ENCODE results near the gene ANO9.
"Not testable (repeated sequence)": the region's sequence is repeated elsewhere in the genome, so short reads cannot be mapped to it uniquely, and the experiment has no call there.

Gene ANO9

DNA sequence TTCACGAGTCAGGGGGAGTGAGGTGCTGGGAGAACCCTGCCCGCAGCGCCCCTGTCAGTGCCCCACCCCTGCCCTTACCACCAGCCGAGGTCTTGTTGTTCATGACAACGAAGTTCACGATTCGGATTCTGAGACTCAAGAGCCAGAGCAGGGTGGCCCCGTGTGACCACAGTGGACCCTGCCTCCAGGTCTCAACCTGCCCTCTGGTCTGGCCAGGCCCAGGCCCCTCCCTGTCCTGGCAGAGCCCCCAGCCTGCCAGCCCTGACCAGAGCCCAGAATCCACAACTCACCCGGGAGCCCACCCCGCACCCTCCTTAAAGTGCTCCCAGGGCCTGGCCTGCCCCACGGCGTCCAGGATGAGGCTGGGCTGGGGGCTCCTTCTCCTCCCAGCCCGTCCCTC, 9.9 kb downstream of the ANO9 start:
- DNase-seq, result no peak
- Histone ChIP-seq H3K4me3 (ENCODE audit: low read depth, low read length) (no peak overlapping the region), H3K9me3 (ENCODE audit: severe bottlenecking) (no peaks in the 10 kb centered on the region), H3K27me3 (ENCODE audit: insufficient read depth, low read depth, severe bottlenecking) (no peaks in the 10 kb centered on the region), H3K36me3 (no peaks in the 10 kb centered on the region), H3K27ac (no peak overlapping the region)
- TF ChIP-seq, protein P1, sequence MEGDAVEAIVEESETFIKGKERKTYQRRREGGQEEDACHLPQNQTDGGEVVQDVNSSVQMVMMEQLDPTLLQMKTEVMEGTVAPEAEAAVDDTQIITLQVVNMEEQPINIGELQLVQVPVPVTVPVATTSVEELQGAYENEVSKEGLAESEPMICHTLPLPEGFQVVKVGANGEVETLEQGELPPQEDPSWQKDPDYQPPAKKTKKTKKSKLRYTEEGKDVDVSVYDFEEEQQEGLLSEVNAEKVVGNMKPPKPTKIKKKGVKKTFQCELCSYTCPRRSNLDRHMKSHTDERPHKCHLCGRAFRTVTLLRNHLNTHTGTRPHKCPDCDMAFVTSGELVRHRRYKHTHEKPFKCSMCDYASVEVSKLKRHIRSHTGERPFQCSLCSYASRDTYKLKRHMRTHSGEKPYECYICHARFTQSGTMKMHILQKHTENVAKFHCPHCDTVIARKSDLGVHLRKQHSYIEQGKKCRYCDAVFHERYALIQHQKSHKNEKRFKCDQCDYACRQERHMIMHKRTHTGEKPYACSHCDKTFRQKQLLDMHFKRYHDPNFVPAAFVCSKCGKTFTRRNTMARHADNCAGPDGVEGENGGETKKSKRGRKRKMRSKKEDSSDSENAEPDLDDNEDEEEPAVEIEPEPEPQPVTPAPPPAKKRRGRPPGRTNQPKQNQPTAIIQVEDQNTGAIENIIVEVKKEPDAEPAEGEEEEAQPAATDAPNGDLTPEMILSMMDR (IDR thresholded peaks at IDR 0.05; ENCODE audit: low read depth, low read length), result no peak

DNA sequence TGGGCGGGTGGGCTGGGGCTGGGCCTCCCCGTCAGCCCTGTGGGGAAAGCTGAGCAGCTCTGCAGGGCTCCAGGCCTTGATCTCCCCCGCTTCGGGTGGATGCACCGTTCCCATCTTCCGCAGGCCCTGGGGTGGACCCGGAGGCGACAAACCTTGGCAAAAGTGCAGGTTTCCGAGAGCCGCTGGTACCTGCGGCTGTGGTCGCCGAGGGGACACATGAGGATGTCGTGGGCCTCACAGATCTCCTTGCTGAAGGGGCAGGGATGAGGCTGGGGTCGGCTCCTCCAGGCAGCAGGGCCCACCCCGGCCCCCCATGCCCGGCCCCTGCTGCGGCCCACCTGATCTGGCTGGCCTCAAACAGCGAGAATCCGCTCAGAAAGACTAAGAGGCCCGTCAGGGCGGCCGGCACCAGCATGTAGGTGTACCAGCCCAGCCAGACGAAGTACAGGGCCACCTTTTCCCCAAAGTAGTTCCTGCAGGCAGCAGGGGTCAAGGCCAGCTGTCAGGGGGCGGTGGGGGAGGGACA, 11.8 kb downstream of the ANO9 start:
- Histone ChIP-seq H3K27me3 (ENCODE audit: insufficient read depth, low read depth, severe bottlenecking) (no peaks in the 10 kb centered on the region), H3K4me3 (ENCODE audit: low read depth, low read length) (no peak overlapping the region), H3K36me3 (no peaks in the 10 kb centered on the region), H3K27ac (no peak overlapping the region), H3K9me3 (ENCODE audit: severe bottlenecking) (no peaks in the 10 kb centered on the region)
- TF ChIP-seq, protein P1 (IDR thresholded peaks at IDR 0.05; ENCODE audit: low read depth, low read length), result no peak
- no peak for DNase-seq

DNA sequence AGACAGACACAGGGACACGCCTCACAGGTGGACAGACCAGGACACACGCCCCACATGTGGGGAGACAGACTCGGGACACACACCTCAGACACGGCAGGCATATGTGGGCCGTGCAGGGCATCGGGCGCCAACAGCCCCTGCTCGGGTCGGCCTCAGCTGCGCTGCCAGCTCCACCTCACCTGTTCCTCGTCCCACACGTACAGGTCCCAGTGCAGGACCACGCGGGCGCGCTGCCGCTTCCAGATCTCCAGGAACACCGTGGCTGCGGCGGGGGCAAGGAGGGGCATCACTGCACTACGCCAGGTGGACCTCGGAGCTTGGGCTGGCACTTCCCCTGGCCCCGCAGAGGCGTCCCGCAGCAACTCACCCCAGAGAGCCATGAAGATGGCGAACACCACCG, 12.4 kb downstream of the ANO9 start:
- DNase-seq, result no peak
- TF ChIP-seq, protein P1 (IDR thresholded peaks at IDR 0.05; ENCODE audit: low read depth, low read length), result no peak
- H3K9me3 ChIP-seq (ENCODE audit: severe bottlenecking), result no peaks in the 10 kb centered on the region

DNA sequence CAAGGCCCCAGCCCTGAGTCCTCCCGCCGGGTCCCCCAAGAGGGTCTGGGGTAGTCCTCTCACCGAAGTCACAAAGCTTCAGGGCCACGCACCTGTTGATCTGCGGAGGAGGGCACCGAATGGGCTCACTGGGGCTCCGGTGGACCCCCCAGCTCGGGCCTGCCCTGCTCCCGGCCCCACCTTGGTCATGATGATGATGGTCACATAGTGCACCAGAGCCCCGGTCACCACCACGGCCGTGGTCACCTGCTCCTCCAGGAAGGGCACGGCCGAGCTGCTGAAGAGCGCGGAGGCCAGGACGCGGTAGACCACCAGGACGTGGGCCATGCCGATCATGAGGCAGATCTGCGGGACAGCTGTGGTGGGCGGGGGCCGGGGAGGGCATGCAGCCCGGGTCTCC, 13.5 kb downstream of the ANO9 start:
- no peak overlapping the region for H3K4me3 ChIP-seq (ENCODE audit: low read depth, low read length)
- no peak for DNase-seq
- no peaks in the 10 kb centered on the region for H3K9me3 ChIP-seq (ENCODE audit: severe bottlenecking)
- no peaks in the 10 kb centered on the region for H3K27me3 ChIP-seq (ENCODE audit: insufficient read depth, low read depth, severe bottlenecking)
- no peaks in the 10 kb centered on the region for H3K36me3 ChIP-seq
- no peak overlapping the region for H3K27ac ChIP-seq
- TF ChIP-seq, protein P1 (IDR thresholded peaks at IDR 0.05; ENCODE audit: low read depth, low read length), result no peak

More for the DNA sequence above, 12.4 kb downstream of the ANO9 start:
- Histone ChIP-seq H3K36me3 (no peaks in the 10 kb centered on the region), H3K4me3 (ENCODE audit: low read depth, low read length) (no peak overlapping the region), H3K27me3 (ENCODE audit: insufficient read depth, low read depth, severe bottlenecking) (no peaks in the 10 kb centered on the region), H3K27ac (no peak overlapping the region)

DNA sequence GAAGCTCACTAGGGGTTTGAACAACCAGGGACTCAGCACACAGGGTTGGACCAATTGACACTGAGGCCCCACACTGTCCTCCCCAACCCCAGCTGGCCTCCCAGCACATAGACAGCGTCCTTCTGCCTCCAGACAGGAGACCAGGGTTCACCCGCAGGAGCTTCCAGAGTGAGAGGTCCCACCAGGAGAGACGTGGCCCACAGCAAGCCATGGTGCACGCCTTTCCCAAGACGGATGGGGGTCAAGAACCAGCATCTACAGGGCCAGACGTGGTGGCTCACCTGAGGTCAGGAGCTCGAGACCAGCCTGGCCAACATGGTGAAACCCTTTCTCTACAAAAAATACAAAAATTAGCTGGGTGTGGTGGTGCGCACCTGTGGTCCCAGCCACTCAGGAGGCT, 15.0 kb downstream of the ANO9 start:
- Histone ChIP-seq H3K36me3 (no peaks in the 10 kb centered on the region), H3K4me3 (ENCODE audit: low read depth, low read length) (no peak overlapping the region), H3K9me3 (ENCODE audit: severe bottlenecking) (no peaks in the 10 kb centered on the region), H3K27ac (no peak overlapping the region), H3K27me3 (ENCODE audit: insufficient read depth, low read depth, severe bottlenecking) (no peaks in the 10 kb centered on the region)
- TF ChIP-seq, protein P1 (IDR thresholded peaks at IDR 0.05; ENCODE audit: low read depth, low read length), result no peak
- DNase-seq, result no peak

DNA sequence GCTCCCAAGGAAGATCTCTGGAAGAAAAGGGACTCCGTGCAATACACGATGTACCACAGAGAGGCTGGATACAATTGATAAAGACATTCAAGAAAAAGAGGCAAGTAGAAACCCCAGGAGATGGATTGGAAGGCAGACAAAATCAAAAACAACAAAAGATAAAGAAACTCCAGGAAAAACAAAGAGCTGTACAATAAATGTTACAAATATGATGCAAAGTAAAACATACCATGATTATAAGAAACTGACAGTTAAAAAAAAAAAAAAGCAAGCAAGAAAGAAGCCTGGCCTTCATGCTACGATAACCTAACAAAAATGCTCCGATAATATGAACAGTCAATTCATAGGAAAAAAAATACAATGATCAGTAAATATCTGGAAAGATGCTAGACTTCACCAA, 16.5 kb downstream of the ANO9 start:
- DNase-seq, result no peak
- Histone ChIP-seq H3K36me3 (no peaks in the 10 kb centered on the region), H3K9me3 (ENCODE audit: severe bottlenecking) (peaks cover 2% of the 10 kb centered on the region), H3K4me3 (ENCODE audit: low read depth, low read length) (no peak overlapping the region), H3K27me3 (ENCODE audit: insufficient read depth, low read depth, severe bottlenecking) (no peaks in the 10 kb centered on the region), H3K27ac (no peak overlapping the region)
- TF ChIP-seq, protein P1 (IDR thresholded peaks at IDR 0.05; ENCODE audit: low read depth, low read length), result no peak

DNA sequence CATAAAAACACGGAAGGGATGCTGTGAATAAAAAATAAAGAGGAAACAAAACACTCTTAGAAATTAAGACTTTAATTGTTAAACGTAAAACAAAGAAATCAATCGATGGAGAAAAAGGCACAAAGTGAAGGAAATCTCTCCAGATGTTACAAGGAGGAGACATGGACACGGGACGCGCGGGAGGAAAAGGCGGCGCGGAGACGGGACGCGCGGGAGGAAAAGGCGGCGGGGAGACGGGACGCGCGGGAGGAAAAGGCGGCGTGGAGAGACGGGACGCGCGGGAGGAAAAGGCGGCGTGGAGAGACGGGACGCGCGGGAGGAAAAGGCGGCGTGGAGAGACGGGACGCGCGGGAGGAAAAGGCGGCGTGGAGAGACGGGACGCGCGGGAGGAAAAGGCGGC, 17.0 kb downstream of the ANO9 start:
- H3K9me3 ChIP-seq (ENCODE audit: severe bottlenecking); DNase-seq; H3K27ac ChIP-seq: not testable (repeated sequence)

More for the DNA sequence above, 17.0 kb downstream of the ANO9 start:
- not testable (repeated sequence) for H3K36me3 ChIP-seq; H3K27me3 ChIP-seq (ENCODE audit: insufficient read depth, low read depth, severe bottlenecking); H3K4me3 ChIP-seq (ENCODE audit: low read depth, low read length)
